ENCODE data around the gene CLCA1.

DNA sequence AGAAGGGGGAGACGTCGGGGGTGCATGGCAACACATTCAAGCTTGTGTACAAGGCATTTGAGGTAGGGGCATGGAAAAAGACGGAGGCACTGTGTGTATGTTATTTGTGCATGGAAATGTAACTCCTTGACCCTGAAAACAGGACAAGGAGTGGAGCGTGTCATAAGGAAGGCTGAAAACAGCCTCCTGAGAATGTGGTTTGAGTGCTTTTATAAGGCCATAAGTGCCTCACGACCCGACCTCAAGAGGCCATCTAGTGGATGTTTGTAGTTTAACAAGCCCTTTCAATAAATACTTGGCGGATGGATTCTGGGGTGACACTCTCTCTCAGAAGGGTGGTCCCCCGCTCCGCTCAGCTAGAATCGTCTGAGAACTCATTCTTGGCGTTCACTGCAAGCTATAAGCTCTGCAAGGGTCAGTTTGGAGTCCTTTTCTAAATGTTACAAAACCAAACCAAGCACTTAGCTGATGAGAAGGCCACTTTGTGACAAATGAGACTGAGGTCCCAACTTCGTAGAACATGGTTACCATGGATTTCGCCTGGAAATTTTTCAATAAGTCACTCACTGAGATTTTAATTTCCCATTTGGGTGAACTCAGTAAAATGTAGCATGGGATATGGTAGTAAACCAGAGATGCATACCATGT, 39.3 kb downstream of the CLCA1 start:
- TF ChIP-seq, protein P1, sequence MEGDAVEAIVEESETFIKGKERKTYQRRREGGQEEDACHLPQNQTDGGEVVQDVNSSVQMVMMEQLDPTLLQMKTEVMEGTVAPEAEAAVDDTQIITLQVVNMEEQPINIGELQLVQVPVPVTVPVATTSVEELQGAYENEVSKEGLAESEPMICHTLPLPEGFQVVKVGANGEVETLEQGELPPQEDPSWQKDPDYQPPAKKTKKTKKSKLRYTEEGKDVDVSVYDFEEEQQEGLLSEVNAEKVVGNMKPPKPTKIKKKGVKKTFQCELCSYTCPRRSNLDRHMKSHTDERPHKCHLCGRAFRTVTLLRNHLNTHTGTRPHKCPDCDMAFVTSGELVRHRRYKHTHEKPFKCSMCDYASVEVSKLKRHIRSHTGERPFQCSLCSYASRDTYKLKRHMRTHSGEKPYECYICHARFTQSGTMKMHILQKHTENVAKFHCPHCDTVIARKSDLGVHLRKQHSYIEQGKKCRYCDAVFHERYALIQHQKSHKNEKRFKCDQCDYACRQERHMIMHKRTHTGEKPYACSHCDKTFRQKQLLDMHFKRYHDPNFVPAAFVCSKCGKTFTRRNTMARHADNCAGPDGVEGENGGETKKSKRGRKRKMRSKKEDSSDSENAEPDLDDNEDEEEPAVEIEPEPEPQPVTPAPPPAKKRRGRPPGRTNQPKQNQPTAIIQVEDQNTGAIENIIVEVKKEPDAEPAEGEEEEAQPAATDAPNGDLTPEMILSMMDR (IDR thresholded peaks at IDR 0.05) = no peak
- no peak for TF ChIP-seq POLR2A (IDR thresholded peaks at IDR 0.05)

All from lower leg skin (tissue), 3 donors.